HepG2 (cell line): Measurements from ENCODE around the gene MGARP. TPM values are rescaled to one million over a fixed set of nuclear protein-coding genes. Genes with fewer than 3 reads are reported as not detected.

Experiments
- ATAC-seq: fragments of 200-7000 bp; cut with Tn5 transposase; 3 replicates; pipeline ENCODE4 v1.9.1; 2020; ENCODE audit warnings: mild to moderate bottlenecking, moderate library complexity
- BruUV-seq: library from RNA; stranded (reverse); fragments of 400-500 nt; replicated peaks from 2 replicates; lab custom pipeline; 2021; lab: Mats Ljungman, UMichigan
- CTCF ChIA-PET: fragments of 300-600 bp; formaldehyde crosslinking; extraction: SDS; loops from one replicate; lab custom pipeline; 2021; ENCODE audit warnings: low total read pairs, inconsistent platforms, low intra/inter-chr PET ratio; lab: Yijun Ruan, JAX
- POLR2A ChIA-PET: fragments of 350-600 bp; sonication (Branson Sonifier 250); formaldehyde crosslinking; loops from one replicate; lab custom pipeline; 2020; ENCODE audit warnings: antibody characterized with exemption, inconsistent platforms; lab: Yijun Ruan, JAX
- DNase-seq: peaks from one replicate; pipeline ENCODE4 v3.0.0-alpha.2; 2015; ENCODE audit warnings: low spot score
- FAIRE-seq: peaks from 3 replicates; lab custom pipeline; 2011; peaks lifted over from hg19 to GRCh38; lab: Jason Lieb, UNC
- H2AFZ ChIP-seq: one replicate; pipeline ENCODE4 v1.6.1; 2011; ENCODE audit warnings: low read length, inconsistent platforms
- H3K27ac ChIP-seq: fragments of 300-600 bp; 3 replicates; pipeline ENCODE4 v1.8.0; 2011; ENCODE audit warnings: mixed run types, mild to moderate bottlenecking, mixed read lengths, low read length, inconsistent platforms; ENCODE audit not compliant: insufficient read depth; ENCODE audit errors: extremely low read length
- H3K27me3 ChIP-seq, 2 experiments: fragments of 200-600 bp in 1 of 2; 2 replicates in 1 of 2; 3 replicates in 1 of 2; pipeline versions ENCODE4 v1.6.0 to v1.8.0; 2011; ENCODE audit warnings: low read length in 2 of 2, mild to moderate bottlenecking in 2 of 2, moderate library complexity in 2 of 2, inconsistent platforms in 1 of 2; ENCODE audit not compliant: insufficient read depth in 2 of 2, control insufficient read depth in 1 of 2
- H3K36me3 ChIP-seq, 2 experiments: fragments of 200-600 bp in 1 of 2; replicated peaks in 1 of 2; 2 replicates in 1 of 2; 3 replicates in 1 of 2; pipeline versions ENCODE4 v1.5.1 to v1.8.0; 2011; ENCODE audit warnings: low read length in 2 of 2, inconsistent platforms in 1 of 2; ENCODE audit not compliant: insufficient read depth in 2 of 2, control insufficient read depth in 1 of 2
- H3K4me1 ChIP-seq: 2 replicates; pipeline ENCODE4 v1.5.1; 2012; ENCODE audit warnings: low read length, inconsistent platforms; ENCODE audit not compliant: insufficient read depth
- H3K4me2 ChIP-seq: 2 replicates; pipeline ENCODE4 v1.6.0; 2011; ENCODE audit warnings: low read depth, low read length, inconsistent platforms
- H3K4me3 ChIP-seq, 3 experiments: fragments of 200-600 bp in 1 of 3; sonication (generic), shearing (Covaris generic) in 1 of 3; replicated peaks in 1 of 3; 2 replicates each; pipeline ENCODE4 v1.5.1; 2011 to 2016; ENCODE audit warnings: low read length in 3 of 3, inconsistent platforms in 2 of 3, low read depth in 2 of 3, mild to moderate bottlenecking in 2 of 3, control low read depth in 1 of 3, mixed read lengths in 1 of 3; ENCODE audit not compliant: insufficient read depth in 1 of 3
- H3K79me2 ChIP-seq: one replicate; pipeline ENCODE4 v1.6.1; 2011; ENCODE audit warnings: low read length, inconsistent platforms; ENCODE audit not compliant: insufficient read depth
- H3K9ac ChIP-seq: 2 replicates; pipeline ENCODE4 v1.6.0; 2011; ENCODE audit warnings: mild to moderate bottlenecking, low read depth, low read length, inconsistent platforms; ENCODE audit not compliant: insufficient read depth
- H3K9me3 ChIP-seq: 2 replicates; pipeline ENCODE4 v1.5.1; 2012; ENCODE audit warnings: mild to moderate bottlenecking, low read length
- H4K20me1 ChIP-seq: 2 replicates; pipeline ENCODE4 v1.6.0; 2011; ENCODE audit warnings: inconsistent platforms, mild to moderate bottlenecking, low read length, moderate library complexity; ENCODE audit not compliant: insufficient read depth
- HNRNPUL1 ChIP-seq: fragments of 200-400 bp; formaldehyde crosslinking; IDR thresholded peaks from 2 replicates; pipeline ENCODE4 v1.6.1; 2017; ENCODE audit warnings: low read depth, mild to moderate bottlenecking, low read length, moderate library complexity
- MAFF ChIP-seq: IDR thresholded peaks from 2 replicates; pipeline ENCODE4 v1.6.1; 2011; ENCODE audit warnings: low read depth, low read length, improper control_type of control experiment
- MAFK ChIP-seq, 2 experiments: IDR thresholded peaks in 1 of 2; conservative IDR thresholded peaks in 1 of 2; 2 replicates each; pipeline ENCODE4 v1.6.1; 2011; ENCODE audit warnings: improper control_type of control experiment in 2 of 2, low read length in 2 of 2
- TBX3 ChIP-seq: fragments of 450-650 bp; IDR thresholded peaks from 2 replicates; pipeline ENCODE4 v1.6.1; 2017; ENCODE audit warnings: antibody characterized with exemption, mild to moderate bottlenecking, inconsistent platforms, borderline replicate concordance
- ZBTB20 ChIP-seq: sonication (generic); formaldehyde crosslinking; IDR thresholded peaks from 2 replicates; pipeline ENCODE4 v1.8.1; 2023; ENCODE audit warnings: missing genetic modification reagents, low read depth, mild to moderate bottlenecking, borderline replicate concordance
- ZNF691 ChIP-seq: sonication (generic); formaldehyde crosslinking; IDR thresholded peaks from 2 replicates; pipeline ENCODE4 v1.4.0; 2020; ENCODE audit warnings: missing genetic modification reagents, low read depth, mild to moderate bottlenecking, borderline replicate concordance
- WGBS: methylation state at CpG from one replicate; pipeline ENCODE4 v1.1.6; 2017; ENCODE audit warnings: low lambda C conversion rate; 5-methylcytosine and 5-hydroxymethylcytosine counted together
- in situ Hi-C: cut with HindIII; loops from 2 replicates; pipeline ENCODE4 v1.10.0; 2017; ENCODE audit warnings: low pct_unique_long_range_greater_than_20kb; ENCODE audit not compliant: extremely low pct_ligation_motif_present
- intact Hi-C: fragments of 100-400 bp; cut with micrococcal nuclease; formaldehyde crosslinking; loops from one replicate; pipeline ENCODE4 v1.10.0; 2022; ENCODE audit not compliant: unreplicated experiment
- polyA plus RNA-seq, 8 experiments: library from polyadenylated mRNA; depleted of rRNA in 3 of 8; stranded (reverse) in 7 of 8; unstranded in 1 of 8; fragments of >200 nt; fragmentation: Illumina TruSeq in 4 of 8; extraction: Trizol in 4 of 8; gene quantifications; 2 replicates each; pipeline versions ENCODE4 v1.2.1 to v1.2.3, GENCODE V29; 2011 to 2016; ENCODE audit warnings: low read depth in 4 of 8, missing spikeins in 1 of 8, mixed read lengths in 1 of 8; ENCODE audit not compliant: insufficient read depth in 1 of 8
- total RNA-seq, 5 experiments: library from RNA; depleted of rRNA; stranded (reverse); fragments of >200 nt; fragmentation: Illumina TruSeq; extraction: Trizol; gene quantifications; 2 replicates each; pipeline ENCODE4 v1.2.3, GENCODE V29; 2016; ENCODE audit warnings: low read depth in 1 of 5
- TF ChIP-seq, protein P1 (sequence below): sonication (generic); formaldehyde crosslinking; conservative IDR thresholded peaks from 2 replicates; pipeline ENCODE4 v1.4.0; 2020; ENCODE audit warnings: missing genetic modification reagents

MGARP gene
- total and polyA plus RNA-seq, 2 of the 13 experiments (the other 11 are each of a cell fraction or from before 2014, with no cell fraction given): 0.11 to 0.13 TPM

- CTCF ChIA-PET: no interaction called here
Measured at GRCh38 chr4:139299536-139299935, 19.5 kb upstream of the MGARP start.

GRCh38 chr4:139297001-139297410 is 17.0 kb upstream of the MGARP start:
- H3K79me2 ChIP-seq: peaks cover 36% of the 10 kb centered on the region
- H4K20me1 ChIP-seq: peaks cover 1% of the 10 kb centered on the region; the same call in 1 of the 2 replicates
- FAIRE-seq (no peak), DNase-seq (peak; percentile 13), ATAC-seq (no peak)
- ChIA-PET POLR2A (interaction anchor here (1.4 to 3.4 kb wide), 2 partner anchors 120 to 266 kb away, joined by 6 to 22 read pairs; partner anchors contain the start of gene ELF2), CTCF (interaction anchor here (1.5 kb wide), 1 partner anchor 67 kb away, joined by 5 read pairs; no protein-coding TSS in a partner anchor)
- no peak overlapping the region for H2AFZ ChIP-seq
- H3K4me1 ChIP-seq: peaks cover 54% of the 10 kb centered on the region
- in situ Hi-C loops (loop anchor here (5.0 kb wide), 2 partner anchors 65 to 115 kb away; no protein-coding TSS in a partner anchor), intact Hi-C loops (loop anchor here (5.0 kb wide), 1 partner anchor 265 kb away; no protein-coding TSS in a partner anchor)
- no peaks in the 10 kb centered on the region for H3K9me3 ChIP-seq
- no peak overlapping the region for H3K4me3 ChIP-seq
- 70% methylated on average over 2 of the region's 2 CpGs for WGBS
- H3K27me3 ChIP-seq: no peaks in the 10 kb centered on the region; a peak in 1 of 5 replicates
- no peak overlapping the region for H3K4me2 ChIP-seq
- no peak overlapping the region for H3K27ac ChIP-seq
- BruUV-seq: no TSS peak
- no peak overlapping the region for H3K9ac ChIP-seq
- peaks cover 0 to 8% of the 10 kb centered on the region in 2 experiments; a peak in 2 of 5 replicates for H3K36me3 ChIP-seq
- TF ChIP-seq MAFF (peak; percentile 96), MAFK (conservative IDR thresholded peaks at IDR 0.05 in 1 of 2, IDR thresholded peaks at IDR 0.05 in 1 of 2; ENCODE audit: low read length in 2 of 2) (peak; percentile 94 to 96), TBX3 (no peak)
- TF ChIP-seq, protein P1, sequence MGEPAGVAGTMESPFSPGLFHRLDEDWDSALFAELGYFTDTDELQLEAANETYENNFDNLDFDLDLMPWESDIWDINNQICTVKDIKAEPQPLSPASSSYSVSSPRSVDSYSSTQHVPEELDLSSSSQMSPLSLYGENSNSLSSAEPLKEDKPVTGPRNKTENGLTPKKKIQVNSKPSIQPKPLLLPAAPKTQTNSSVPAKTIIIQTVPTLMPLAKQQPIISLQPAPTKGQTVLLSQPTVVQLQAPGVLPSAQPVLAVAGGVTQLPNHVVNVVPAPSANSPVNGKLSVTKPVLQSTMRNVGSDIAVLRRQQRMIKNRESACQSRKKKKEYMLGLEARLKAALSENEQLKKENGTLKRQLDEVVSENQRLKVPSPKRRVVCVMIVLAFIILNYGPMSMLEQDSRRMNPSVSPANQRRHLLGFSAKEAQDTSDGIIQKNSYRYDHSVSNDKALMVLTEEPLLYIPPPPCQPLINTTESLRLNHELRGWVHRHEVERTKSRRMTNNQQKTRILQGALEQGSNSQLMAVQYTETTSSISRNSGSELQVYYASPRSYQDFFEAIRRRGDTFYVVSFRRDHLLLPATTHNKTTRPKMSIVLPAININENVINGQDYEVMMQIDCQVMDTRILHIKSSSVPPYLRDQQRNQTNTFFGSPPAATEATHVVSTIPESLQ: no peak

More at GRCh38 chr4:139299536-139299935, 19.5 kb upstream of the MGARP start:
- in situ Hi-C loops (loop anchor here (5.0 kb wide), 2 partner anchors 67 to 117 kb away; no protein-coding TSS in a partner anchor), intact Hi-C loops (loop anchor here (5.0 kb wide), 1 partner anchor 267 kb away; no protein-coding TSS in a partner anchor)
- H3K4me2 ChIP-seq: peak overlapping the region; percentile 73
- WGBS: 61% methylated on average over 1 of the region's 1 CpG
- TF ChIP-seq ZBTB20 (CRISPR knock-in tag): no peak
- TF ChIP-seq HNRNPUL1: no peak
- TF ChIP-seq ZNF691 (CRISPR knock-in tag): no peak
- DNase-seq: no peak
- ATAC-seq: no peak
- H3K27ac ChIP-seq: no peak overlapping the region
- peaks cover 58% of the 10 kb centered on the region for H3K4me1 ChIP-seq
- no TSS peak for BruUV-seq
- no peak overlapping the region for H2AFZ ChIP-seq
- H3K36me3 ChIP-seq: no peaks in the 10 kb centered on the region
- no peak for FAIRE-seq
- H3K9me3 ChIP-seq: no peaks in the 10 kb centered on the region
- peaks cover 49% of the 10 kb centered on the region for H3K79me2 ChIP-seq
- H4K20me1 ChIP-seq: peaks cover 17% of the 10 kb centered on the region
- no peak overlapping the region for H3K9ac ChIP-seq
- H3K4me3 ChIP-seq: peak overlapping the region in 2 of 3 experiments; percentile 78 to 81; a peak in 4 of 6 replicates
- H3K27me3 ChIP-seq: no peaks in the 10 kb centered on the region; a peak in 1 of 5 replicates
- POLR2A ChIA-PET: interaction anchor here (3.1 kb wide), 1 partner anchor 122 kb away, joined by 37 read pairs; the partner anchor contains the start of gene ELF2
